Muscle layer of colon (tissue), 2 donors: ENCODE measurements around the gene DNAAF2.
"Not testable (repeated sequence)": the region's sequence is repeated elsewhere in the genome, so short reads cannot be mapped to it uniquely, and the experiment has no call there.

Source experiments
- H3K27ac ChIP-seq: one replicate; pipeline ENCODE4 v1.7.0; 2013; ENCODE audit warnings: low read depth, mild to moderate bottlenecking, low read length, moderate library complexity
- H3K27me3 ChIP-seq, 2 donors: one replicate each; pipeline ENCODE4 v1.7.0; 2013; ENCODE audit warnings: low read length in 2 of 2, mild to moderate bottlenecking in 2 of 2; ENCODE audit not compliant: insufficient read depth in 2 of 2, control insufficient read depth in 1 of 2
- H3K36me3 ChIP-seq: one replicate; pipeline ENCODE4 v1.7.0; 2013; ENCODE audit warnings: mild to moderate bottlenecking, low read length; ENCODE audit not compliant: insufficient read depth
- H3K4me1 ChIP-seq: one replicate; pipeline ENCODE4 v1.7.0; 2013; ENCODE audit warnings: mild to moderate bottlenecking, low read length; ENCODE audit not compliant: insufficient read depth
- H3K4me3 ChIP-seq, 2 donors: one replicate each; pipeline ENCODE4 v1.7.0; 2013; ENCODE audit warnings: low read length in 2 of 2, low read depth in 1 of 2, mild to moderate bottlenecking in 1 of 2, moderate library complexity in 1 of 2
- H3K9ac ChIP-seq: one replicate; pipeline ENCODE4 v1.7.0; 2013; ENCODE audit warnings: low read length
- H3K9me3 ChIP-seq: one replicate; pipeline ENCODE4 v1.7.0; 2013; ENCODE audit warnings: mild to moderate bottlenecking, low read length
- donor health status: abdominal sarcoma.
- donor health status: Adenocarcinoma of cecum.

DNAAF2 gene

DNA sequence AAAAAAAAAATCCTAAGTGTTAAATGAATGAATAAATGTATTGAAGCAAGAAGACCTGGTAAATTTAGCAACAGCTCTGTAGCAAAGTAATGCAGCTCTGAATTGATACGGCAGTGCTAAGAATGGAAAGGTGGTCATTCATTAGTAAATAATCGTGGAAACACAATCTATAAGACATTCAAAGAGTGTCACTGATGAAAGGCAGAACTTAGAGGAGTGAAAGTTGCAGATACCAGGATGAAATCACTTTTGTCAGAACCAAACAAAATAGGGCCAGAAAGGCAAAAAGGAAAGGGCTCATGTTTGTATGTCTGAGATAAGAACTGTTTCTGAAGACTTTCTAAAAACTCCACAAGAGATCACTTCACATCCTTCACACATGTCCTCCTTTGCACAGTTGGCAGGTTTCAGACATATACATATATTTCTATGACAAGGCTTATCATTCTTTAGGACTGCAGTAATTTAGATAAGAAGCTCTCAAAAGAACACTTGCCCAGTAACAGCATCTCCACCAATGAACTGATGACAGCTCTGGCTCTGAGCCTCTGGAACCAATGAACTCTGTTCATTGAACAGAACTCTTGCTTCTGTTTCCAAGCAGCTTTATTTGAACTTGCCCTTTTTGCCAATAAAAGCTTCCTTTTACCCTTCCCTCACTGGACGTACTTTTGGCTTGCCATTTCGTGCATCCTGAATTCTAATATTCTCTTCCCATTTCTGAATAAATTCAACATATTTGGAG, 40.5 kb downstream of the DNAAF2 start:
- no peak overlapping the region for H3K27ac ChIP-seq
- peaks cover 8% of the 10 kb centered on the region for H3K4me1 ChIP-seq
- H3K9ac ChIP-seq = no peak overlapping the region
- no peaks in the 10 kb centered on the region for H3K9me3 ChIP-seq
- no peaks in the 10 kb centered on the region for H3K36me3 ChIP-seq
- no peak overlapping the region for H3K4me3 ChIP-seq
- no peaks in the 10 kb centered on the region for H3K27me3 ChIP-seq

DNA sequence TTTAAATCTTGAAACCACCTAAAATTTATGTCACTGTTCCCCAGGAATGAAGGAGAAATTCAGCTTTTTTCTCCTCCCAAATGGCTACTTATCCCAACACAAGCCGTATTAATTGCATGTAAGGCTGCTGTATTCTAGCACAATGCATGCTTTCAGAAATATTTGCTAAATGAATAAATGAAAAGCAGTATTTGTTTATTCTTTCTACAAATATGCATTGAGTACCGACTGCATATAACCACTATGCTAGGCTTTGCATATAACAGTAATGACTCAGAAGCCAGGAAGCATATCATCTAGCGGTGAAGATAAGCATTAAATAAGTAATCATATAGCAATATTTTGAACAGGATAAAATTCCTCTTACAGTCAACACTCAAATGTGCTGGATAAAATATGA, 42.0 kb downstream of the DNAAF2 start:
- Histone ChIP-seq H3K4me3 (no peak overlapping the region), H3K9me3 (no peaks in the 10 kb centered on the region), H3K27me3 (no peaks in the 10 kb centered on the region), H3K9ac (no peak overlapping the region), H3K4me1 (peaks cover 8% of the 10 kb centered on the region), H3K36me3 (no peaks in the 10 kb centered on the region), H3K27ac (no peak overlapping the region)

DNA sequence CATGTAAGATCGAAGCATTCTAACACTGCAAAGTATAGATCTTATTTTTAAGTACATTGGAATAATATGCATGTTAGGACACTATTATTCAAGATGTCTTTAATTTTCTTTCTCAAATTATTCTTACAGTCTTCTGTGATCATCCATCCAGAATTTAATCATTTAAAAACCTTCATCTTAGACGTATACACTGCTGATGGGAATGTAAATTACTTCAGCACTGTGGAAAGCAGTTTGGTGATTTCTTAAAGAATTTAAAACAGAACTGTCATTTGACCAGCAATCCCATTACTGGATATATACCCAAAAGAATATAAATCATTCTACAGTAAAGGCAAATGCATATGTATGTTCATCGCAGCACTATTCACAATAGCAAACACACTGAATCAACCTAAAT, 45.7 kb downstream of the DNAAF2 start:
- peaks cover 8% of the 10 kb centered on the region for H3K4me1 ChIP-seq

DNA sequence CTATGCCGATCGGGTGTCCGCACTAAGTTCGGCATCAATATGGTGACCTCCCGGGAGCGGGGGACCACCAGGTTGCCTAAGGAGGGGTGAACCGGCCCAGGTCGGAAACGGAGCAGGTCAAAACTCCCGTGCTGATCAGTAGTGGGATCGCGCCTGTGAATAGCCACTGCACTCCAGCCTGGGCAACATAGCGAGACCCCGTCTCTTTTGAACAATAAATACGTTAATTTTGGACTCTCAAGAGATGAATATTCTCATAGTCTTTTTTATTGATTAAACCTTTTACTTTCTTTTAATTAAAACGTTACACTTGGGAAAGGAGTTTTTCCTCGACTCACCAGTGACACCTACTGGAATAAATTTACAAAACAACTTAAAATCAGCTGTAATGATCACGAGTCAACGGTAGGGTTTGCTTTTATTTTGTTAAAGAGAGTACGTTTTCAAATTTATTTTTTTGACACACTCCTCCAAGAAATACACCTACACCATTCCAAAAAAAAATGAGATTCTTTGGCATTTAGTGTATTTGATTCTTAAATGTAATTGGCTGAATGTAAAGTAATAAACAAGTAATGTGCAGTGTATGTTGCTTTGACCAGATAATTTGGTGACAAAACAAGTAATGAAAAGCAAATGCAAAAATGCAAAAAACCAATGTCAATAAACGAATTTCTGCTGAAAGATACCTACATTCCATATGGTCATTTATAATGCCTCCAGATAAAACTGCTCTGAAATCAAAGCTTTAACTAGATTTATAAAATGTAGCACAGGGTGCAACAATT, 48.2 kb downstream of the DNAAF2 start:
- peaks cover 20% of the 10 kb centered on the region for H3K36me3 ChIP-seq
- peaks cover 15% of the 10 kb centered on the region for H3K4me1 ChIP-seq
- no peaks in the 10 kb centered on the region for H3K9me3 ChIP-seq
- H3K4me3 ChIP-seq = peak overlapping the region; percentile 67 to 89
- H3K9ac ChIP-seq = peak overlapping the region; percentile 87
- no peaks in the 10 kb centered on the region for H3K27me3 ChIP-seq
- H3K27ac ChIP-seq = peak overlapping the region; percentile 86

More for the DNA sequence above, 45.7 kb downstream of the DNAAF2 start:
- Histone ChIP-seq H3K4me3 (no peak overlapping the region), H3K9me3 (no peaks in the 10 kb centered on the region), H3K9ac (no peak overlapping the region), H3K27me3 (no peaks in the 10 kb centered on the region), H3K27ac (no peak overlapping the region), H3K36me3 (no peaks in the 10 kb centered on the region)

DNA sequence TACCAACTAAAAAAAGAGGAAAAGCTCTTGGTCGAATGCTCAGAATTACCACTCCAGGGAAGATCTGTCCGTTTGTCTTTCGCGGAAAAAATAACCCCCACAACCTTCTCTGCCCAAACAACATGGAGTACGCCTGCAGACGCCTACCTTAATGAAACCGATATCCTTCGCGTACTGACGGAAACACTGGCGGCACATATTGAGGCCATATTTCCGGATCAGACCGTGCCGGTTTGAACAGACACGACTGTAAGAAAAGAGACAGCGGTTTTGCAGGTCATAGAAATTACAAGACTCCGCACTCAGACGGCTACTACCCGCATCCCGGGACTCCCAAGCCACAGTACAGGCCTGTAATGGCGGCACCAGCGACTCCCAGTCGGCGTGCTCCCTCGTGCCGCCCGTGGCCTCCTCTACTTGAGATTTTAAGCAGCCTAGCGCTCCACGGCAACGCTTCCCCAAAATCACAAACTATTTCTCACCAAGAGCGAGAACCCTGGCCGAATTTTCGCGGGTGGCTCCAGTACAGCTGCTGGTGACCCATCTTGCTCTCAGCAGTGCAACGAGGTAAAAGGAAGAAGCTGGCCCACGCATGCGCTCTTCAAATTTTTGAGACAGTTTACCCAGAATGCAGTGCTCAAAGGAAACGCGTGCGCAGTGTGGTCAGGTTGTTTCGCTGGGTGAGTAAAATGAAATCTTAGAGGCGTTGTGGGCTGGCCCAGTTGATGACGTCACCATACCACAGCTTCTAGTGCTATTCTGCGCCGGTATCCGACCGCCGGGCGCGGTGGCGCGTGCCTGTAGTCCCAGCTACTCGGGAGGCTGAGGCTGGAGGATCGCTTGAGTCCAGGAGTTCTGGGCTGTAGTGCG, 49.0 kb downstream of the DNAAF2 start, which contains the start of gene RPS29:
TSS of gene RPS29 (minus strand) at position 578 of the 870 bp plus-strand sequence. CDS start at position 544, 34 bp downstream.
- Histone ChIP-seq H3K4me3 (peak within 1 kb of the TSS; percentile 67 to 89), H3K9me3 (no peaks in the 10 kb centered on the region), H3K4me1 (peaks cover 15% of the 10 kb centered on the region), H3K27me3 (no peaks in the 10 kb centered on the region), H3K9ac (peak within 1 kb of the TSS; percentile 87), H3K27ac (peak within 1 kb of the TSS; percentile 86), H3K36me3 (peaks cover 22% of the 10 kb centered on the region)

DNA sequence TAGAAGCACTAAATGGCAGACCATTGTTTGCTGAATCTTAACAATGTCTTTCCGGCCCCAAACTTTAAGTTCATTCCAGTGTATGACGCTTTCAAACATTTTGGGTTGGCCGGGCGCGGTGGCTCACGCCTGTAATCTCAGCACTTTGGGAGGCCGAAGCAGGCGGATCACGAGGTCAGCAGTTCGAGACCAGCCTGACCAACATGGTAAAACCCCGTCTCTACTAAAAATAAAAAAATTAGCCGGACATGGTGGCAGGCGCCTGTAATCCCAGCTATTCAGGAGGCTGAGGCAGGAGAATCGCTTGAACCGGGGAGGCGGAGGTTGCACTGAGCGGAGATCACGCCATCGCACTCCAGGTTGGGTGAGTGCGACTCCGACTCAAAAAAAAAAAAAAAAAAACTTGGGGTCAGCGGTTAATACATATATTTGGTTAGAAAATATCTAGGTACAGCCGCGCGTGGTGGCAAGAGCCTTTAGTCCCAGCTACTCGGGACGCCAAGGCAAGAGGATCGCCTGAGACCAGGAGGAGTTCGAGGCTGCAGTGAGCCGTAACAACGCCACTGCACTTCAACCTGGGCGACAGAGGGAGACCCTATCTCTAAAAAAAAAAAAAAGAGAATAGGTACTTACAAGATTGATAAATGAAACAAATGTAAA, 49.9 kb downstream of the DNAAF2 start:
- Histone ChIP-seq H3K27ac (peak overlapping the region; percentile 86), H3K9ac (peak overlapping the region; percentile 87), H3K36me3 (peaks cover 22% of the 10 kb centered on the region), H3K4me3 (peak overlapping the region; percentile 67 to 89), H3K4me1 (peaks cover 15% of the 10 kb centered on the region)
- H3K27me3 ChIP-seq, H3K9me3 ChIP-seq: not testable (repeated sequence)

DNA sequence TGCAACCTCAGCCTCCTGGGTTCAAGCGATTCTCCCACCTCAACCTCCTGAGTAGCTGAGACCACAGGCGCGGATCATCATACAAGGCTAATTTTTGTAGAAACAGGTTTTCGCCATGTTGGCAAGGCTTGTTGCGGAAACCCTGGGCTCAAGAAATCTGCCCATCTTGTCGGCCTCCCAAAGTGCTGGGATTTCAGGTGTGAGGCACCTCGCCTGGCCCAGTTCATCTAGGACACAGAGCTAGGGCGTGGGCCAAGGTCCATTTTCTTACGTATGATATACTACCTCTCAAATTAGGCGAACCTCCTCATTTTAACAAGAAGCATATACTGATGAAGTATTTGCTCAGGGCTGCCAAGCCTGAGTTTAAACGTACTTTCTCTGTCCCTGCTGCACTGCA, 51.0 kb downstream of the DNAAF2 start:
- Histone ChIP-seq H3K9ac (no peak overlapping the region), H3K4me1 (peaks cover 15% of the 10 kb centered on the region), H3K4me3 (no peak overlapping the region), H3K27ac (no peak overlapping the region), H3K9me3 (no peaks in the 10 kb centered on the region), H3K27me3 (no peaks in the 10 kb centered on the region), H3K36me3 (peaks cover 22% of the 10 kb centered on the region)

DNA sequence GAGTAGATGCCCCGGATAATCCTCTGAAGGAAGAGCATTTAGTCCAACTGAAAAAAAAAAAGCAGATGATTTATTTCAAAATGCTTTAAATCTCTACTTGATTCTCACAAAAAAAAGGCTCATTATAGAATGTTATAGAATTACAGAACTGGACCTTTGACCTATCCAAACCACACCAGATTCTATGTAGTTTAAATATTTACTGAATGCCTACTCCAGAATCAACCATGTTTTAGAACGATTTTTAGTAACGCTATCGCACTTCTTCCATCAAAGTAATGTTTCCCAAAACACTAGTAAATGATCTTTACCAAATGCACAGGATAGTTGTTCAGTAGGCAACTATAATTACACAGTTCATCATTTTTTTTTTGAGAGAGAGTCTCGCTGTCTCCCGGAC, 51.4 kb downstream of the DNAAF2 start:
- Histone ChIP-seq H3K27ac (no peak overlapping the region), H3K36me3 (peaks cover 22% of the 10 kb centered on the region), H3K4me1 (peaks cover 15% of the 10 kb centered on the region), H3K9ac (no peak overlapping the region), H3K9me3 (no peaks in the 10 kb centered on the region), H3K4me3 (no peak overlapping the region), H3K27me3 (no peaks in the 10 kb centered on the region)

DNA sequence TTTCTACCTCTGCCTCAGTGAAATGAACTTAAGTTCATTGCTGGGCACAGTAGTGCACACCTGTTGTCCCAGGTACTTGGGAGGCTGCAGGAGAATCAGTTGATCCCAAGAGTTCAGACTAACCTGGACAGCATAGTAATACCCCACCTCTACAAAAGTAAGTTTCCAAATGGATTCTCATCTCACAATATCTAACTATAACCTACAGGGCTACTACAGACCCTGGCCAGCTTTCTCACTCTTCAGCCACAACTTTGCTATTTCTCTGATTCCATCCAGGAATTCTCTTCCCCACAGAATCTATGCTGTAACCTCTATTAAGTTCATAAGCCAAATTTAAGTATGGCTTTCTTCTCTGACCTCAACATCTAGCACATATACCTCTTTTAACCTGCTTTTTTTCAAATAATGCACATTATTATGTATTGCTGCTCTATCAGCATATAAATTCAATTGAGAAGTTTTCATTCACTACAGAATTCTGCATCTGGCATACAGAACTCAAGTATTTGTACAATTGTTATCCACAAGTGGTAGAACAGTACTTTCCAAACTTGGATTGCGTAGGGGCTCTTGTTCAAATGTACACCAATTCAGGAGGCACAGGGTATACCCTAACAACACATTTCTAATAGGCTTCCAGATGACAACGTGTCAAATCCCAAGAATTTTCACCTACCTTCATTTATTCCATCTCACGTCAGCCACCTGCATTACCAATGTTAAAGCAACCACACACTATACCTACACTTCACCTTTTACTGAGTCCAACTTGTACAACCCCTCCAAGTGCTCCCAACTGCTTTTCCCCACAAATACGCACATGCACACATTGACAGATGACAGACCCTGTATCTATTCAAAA, 52.7 kb downstream of the DNAAF2 start:
- no peaks in the 10 kb centered on the region for H3K9me3 ChIP-seq
- no peak overlapping the region for H3K9ac ChIP-seq
- peaks cover 15% of the 10 kb centered on the region for H3K4me1 ChIP-seq
- H3K27ac ChIP-seq = no peak overlapping the region
- no peak overlapping the region for H3K4me3 ChIP-seq
- H3K27me3 ChIP-seq = no peaks in the 10 kb centered on the region
- H3K36me3 ChIP-seq = peaks cover 22% of the 10 kb centered on the region
